ENCODE results near the gene TMOD3.

- no peak for TF ChIP-seq CTCF (IDR thresholded peaks at IDR 0.05; ENCODE audit: low read depth, low read length, missing input control)
- TF ChIP-seq, protein P1, sequence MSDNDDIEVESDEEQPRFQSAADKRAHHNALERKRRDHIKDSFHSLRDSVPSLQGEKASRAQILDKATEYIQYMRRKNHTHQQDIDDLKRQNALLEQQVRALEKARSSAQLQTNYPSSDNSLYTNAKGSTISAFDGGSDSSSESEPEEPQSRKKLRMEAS (IDR thresholded peaks at IDR 0.05) = no peak
These were observed 26.9 kb upstream of the TMOD3 start for GRCh38 chr15:51802593-51802992.

Data from liver (tissue), 2 donors.